IMR-90 (cell line): ENCODE data around the gene UBE2S. TPM values are rescaled to one million over a fixed set of nuclear protein-coding genes. Genes with fewer than 3 reads are reported as not detected.

Experiments
- ATAC-seq: fragments of 200-7000 bp; cut with Tn5 transposase; 2 replicates; pipeline ENCODE4 v1.9.1; 2020; ENCODE audit warnings: low read depth, mild to moderate bottlenecking, moderate library complexity
- BruUV-seq: library from RNA; stranded (reverse); fragments of 400-500 nt; replicated peaks from 2 replicates; lab custom pipeline; 2021; lab: Mats Ljungman, UMichigan
- CTCF ChIA-PET: fragments of 300-600 bp; formaldehyde crosslinking; extraction: SDS; loops from one replicate; lab custom pipeline; 2021; ENCODE audit warnings: antibody characterized with exemption; lab: Yijun Ruan, JAX
- POLR2A ChIA-PET: fragments of 300-600 bp; sonication (Branson Sonifier 250); formaldehyde crosslinking; loops from one replicate; lab custom pipeline; 2022; ENCODE audit warnings: antibody characterized with exemption; ENCODE audit not compliant: unreplicated experiment; lab: Charles Lee
- DNase-seq: peaks from one replicate; pipeline ENCODE4 v3.0.0; 2013
- H2AFZ ChIP-seq: replicated peaks from 2 replicates; pipeline ENCODE3; 2013; ENCODE audit warnings: low read length, mild to moderate bottlenecking; ENCODE audit not compliant: poor library complexity
- H2AK5ac ChIP-seq: 2 replicates; pipeline ENCODE4 v1.6.1; 2013; ENCODE audit warnings: low read depth, low read length, inconsistent platforms
- H2AK9ac ChIP-seq: replicated peaks from 2 replicates; pipeline ENCODE3; 2013; ENCODE audit warnings: mild to moderate bottlenecking, low read depth, low read length, moderate library complexity; ENCODE audit not compliant: poor library complexity
- H2BK120ac ChIP-seq: 2 replicates; pipeline ENCODE4 v1.6.1; 2013; ENCODE audit warnings: low read depth, low read length, inconsistent platforms
- H2BK15ac ChIP-seq: 3 replicates; pipeline ENCODE4 v1.6.1; 2013; ENCODE audit warnings: low read depth, low read length, inconsistent platforms
- H2BK20ac ChIP-seq: 2 replicates; pipeline ENCODE4 v1.6.1; 2013; ENCODE audit warnings: low read depth, mild to moderate bottlenecking, inconsistent platforms, low read length, moderate library complexity
- H2BK5ac ChIP-seq: 2 replicates; pipeline ENCODE4 v1.6.1; 2013; ENCODE audit warnings: mild to moderate bottlenecking, low read depth, low read length, inconsistent platforms; ENCODE audit not compliant: poor library complexity, severe bottlenecking
- H3K14ac ChIP-seq: replicated peaks from 2 replicates; pipeline ENCODE4 v1.6.1; 2013; ENCODE audit warnings: low read depth, low read length, inconsistent platforms
- H3K18ac ChIP-seq: 2 replicates; pipeline ENCODE4 v1.6.1; 2013; ENCODE audit warnings: low read depth, low read length, control low read depth
- H3K23ac ChIP-seq: 2 replicates; pipeline ENCODE4 v1.6.1; 2013; ENCODE audit warnings: low read depth, low read length, inconsistent platforms
- H3K27ac ChIP-seq: 2 replicates; pipeline ENCODE4 v1.5.1; 2013; ENCODE audit warnings: mild to moderate bottlenecking, control low read depth, low read length; ENCODE audit not compliant: insufficient read depth
- H3K27me3 ChIP-seq: 2 replicates; pipeline ENCODE4 v1.6.1; 2013; ENCODE audit warnings: low read length; ENCODE audit not compliant: control insufficient read depth, insufficient read depth
- H3K36me3 ChIP-seq: 2 replicates; pipeline ENCODE4 v1.6.1; 2013; ENCODE audit warnings: low read length, mixed read lengths; ENCODE audit not compliant: control insufficient read depth, insufficient read depth
- H3K4ac ChIP-seq: 2 replicates; pipeline ENCODE4 v1.6.1; 2013; ENCODE audit warnings: low read depth, low read length, inconsistent platforms
- H3K4me1 ChIP-seq: 2 replicates; pipeline ENCODE4 v1.6.1; 2013; ENCODE audit warnings: low read length, mixed read lengths; ENCODE audit not compliant: control insufficient read depth, insufficient read depth
- H3K4me2 ChIP-seq: 2 replicates; pipeline ENCODE4 v1.6.1; 2013; ENCODE audit warnings: low read depth, mild to moderate bottlenecking, control low read depth, low read length, moderate library complexity
- H3K4me3 ChIP-seq: 2 replicates; pipeline ENCODE4 v1.5.1; 2013; ENCODE audit warnings: low read depth, mild to moderate bottlenecking, control low read depth, low read length, moderate library complexity; ENCODE audit not compliant: insufficient read depth
- H3K56ac ChIP-seq: 2 replicates; pipeline ENCODE4 v1.6.1; 2013; ENCODE audit warnings: low read length, inconsistent platforms; ENCODE audit not compliant: insufficient read depth; ENCODE audit errors: extremely low read depth
- H3K79me1 ChIP-seq, 2 experiments: 2 replicates each; pipeline ENCODE4 v1.6.1; 2013; ENCODE audit warnings: low read length in 2 of 2, inconsistent platforms in 1 of 2, low read depth in 1 of 2
- H3K9ac ChIP-seq: 2 replicates; pipeline ENCODE4 v1.6.1; 2013; ENCODE audit warnings: low read depth, low read length, control low read depth
- H3K9me1 ChIP-seq: 2 replicates; pipeline ENCODE4 v1.6.1; 2013; ENCODE audit warnings: low read length, inconsistent platforms; ENCODE audit not compliant: insufficient read depth
- H3K9me3 ChIP-seq: 2 replicates; pipeline ENCODE4 v1.6.1; 2013; ENCODE audit warnings: low read length; ENCODE audit not compliant: control insufficient read depth, insufficient read depth
- H4K20me1 ChIP-seq: 2 replicates; pipeline ENCODE4 v1.6.1; 2013; ENCODE audit warnings: low read length, inconsistent platforms; ENCODE audit not compliant: insufficient read depth
- H4K5ac ChIP-seq: 2 replicates; pipeline ENCODE4 v1.6.1; 2013; ENCODE audit warnings: mild to moderate bottlenecking, low read depth, low read length, control low read depth
- H4K8ac ChIP-seq, 2 experiments: 2 replicates each; pipeline ENCODE4 v1.6.1; 2013; ENCODE audit warnings: low read depth in 2 of 2, low read length in 2 of 2, control low read depth in 1 of 2, inconsistent platforms in 1 of 2
- H4K91ac ChIP-seq: 2 replicates; pipeline ENCODE4 v1.6.1; 2013; ENCODE audit warnings: low read depth, low read length, inconsistent platforms; ENCODE audit not compliant: insufficient read depth
- BHLHE40 ChIP-seq: fragments of 150-350 bp; IDR thresholded peaks from 2 replicates; pipeline ENCODE4 v1.6.1; 2016; ENCODE audit warnings: mild to moderate bottlenecking, low read depth, low read length
- CEBPB ChIP-seq: IDR thresholded peaks from 2 replicates; pipeline ENCODE4 v1.6.1; 2012; ENCODE audit warnings: low read depth, low read length, improper control_type of control experiment
- CTCF ChIP-seq: conservative IDR thresholded peaks from 2 replicates; pipeline ENCODE4 v1.5.1; 2012; ENCODE audit warnings: mild to moderate bottlenecking, low read depth, low read length, improper control_type of control experiment
- ELK1 ChIP-seq: fragments of 150-350 bp; IDR thresholded peaks from 2 replicates; pipeline ENCODE4 v1.6.1; 2016; ENCODE audit warnings: low read depth, mild to moderate bottlenecking, low read length, moderate library complexity, borderline replicate concordance
- FOS ChIP-seq: fragments of 150-350 bp; IDR thresholded peaks from 2 replicates; pipeline ENCODE4 v1.6.1; 2016; ENCODE audit warnings: low read depth, low read length
- MAFK ChIP-seq: IDR thresholded peaks from 2 replicates; pipeline ENCODE4 v1.6.1; 2012; ENCODE audit warnings: low read depth, low read length, improper control_type of control experiment
- MXI1 ChIP-seq: IDR thresholded peaks from 2 replicates; pipeline ENCODE4 v1.6.1; 2012; ENCODE audit warnings: low read depth, mild to moderate bottlenecking, low read length, moderate library complexity, borderline replicate concordance
- NFE2L2 ChIP-seq: fragments of 150-350 bp; IDR thresholded peaks from 2 replicates; pipeline ENCODE4 v1.6.1; 2016; ENCODE audit warnings: low read depth, mild to moderate bottlenecking, low read length
- POLR2A ChIP-seq: IDR thresholded peaks from 2 replicates; pipeline ENCODE4 v1.6.1; 2012; ENCODE audit warnings: mild to moderate bottlenecking, low read depth, low read length
- RAD21 ChIP-seq: IDR thresholded peaks from 2 replicates; pipeline ENCODE4 v1.6.1; 2012; ENCODE audit warnings: low read length, improper control_type of control experiment
- RCOR1 ChIP-seq: IDR thresholded peaks from 2 replicates; pipeline ENCODE4 v1.6.1; 2012; ENCODE audit warnings: mild to moderate bottlenecking, low read length, improper control_type of control experiment; ENCODE audit not compliant: insufficient replicate concordance
- RFX5 ChIP-seq: IDR thresholded peaks from 2 replicates; pipeline ENCODE4 v1.8.0; 2012; ENCODE audit warnings: low read depth, mild to moderate bottlenecking, low read length, moderate library complexity
- SMC3 ChIP-seq: fragments of 150-350 bp; IDR thresholded peaks from 2 replicates; pipeline ENCODE4 v1.6.1; 2016; ENCODE audit warnings: low read depth, mild to moderate bottlenecking, antibody characterized with exemption, low read length, moderate library complexity
- USF2 ChIP-seq: fragments of 150-350 bp; IDR thresholded peaks from 2 replicates; pipeline ENCODE4 v1.6.1; 2017; ENCODE audit warnings: mild to moderate bottlenecking, antibody characterized with exemption, low read length, low read depth
- WGBS, 2 experiments: methylation state at CpG; one replicate each; pipeline versions ENCODE4 v1.1.5 to v1.1.7; 2013; ENCODE audit warnings: missing lambda C conversion rate in 2 of 2; ENCODE audit not compliant: insufficient read length in 1 of 2; ENCODE audit errors: extremely low coverage in 2 of 2; 5-methylcytosine and 5-hydroxymethylcytosine counted together
- dilution Hi-C: fragments of 300-500 bp; cut with HindIII; formaldehyde crosslinking; loops from one replicate; pipeline ENCODE4 v1.14.3; 2018; ENCODE audit warnings: low sequenced_read_pairs; ENCODE audit not compliant: unreplicated experiment
- in situ Hi-C: fragments of 300-500 bp; cut with MboI; formaldehyde crosslinking; loops from 3 replicates; pipeline ENCODE4 v1.14.3; 2019; ENCODE audit warnings: low sequenced_read_pairs, inconsistent platforms, mixed read lengths
- intact Hi-C: fragments of 100-400 bp; cut with micrococcal nuclease; formaldehyde crosslinking; loops from 2 replicates; pipeline ENCODE4 v1.10.0; 2022
- polyA plus RNA-seq, 3 experiments: library from polyadenylated mRNA; depleted of rRNA; stranded (reverse); fragments of >200 nt; gene quantifications; 2 replicates each; pipeline ENCODE4 v1.2.3, GENCODE V29; 2012; ENCODE audit warnings: low replicate concordance in 1 of 3
- total RNA-seq: library from RNA; depleted of rRNA; stranded (reverse); fragments of >200 nt; gene quantifications from 2 replicates; pipeline ENCODE4 v1.2.3, GENCODE V29; 2012

The UBE2S gene
- total and polyA plus RNA-seq, 2 of the 4 experiments (the other 2 are of a cell fraction), result 69.5 to 104 TPM

- DNase-seq (no peak), ATAC-seq (no peak)
- Histone ChIP-seq H3K4ac (no peak overlapping the region), H3K4me2 (no peak overlapping the region), H4K91ac (no peak overlapping the region), H2BK120ac (no peak overlapping the region), H3K18ac (no peak overlapping the region), H2AK9ac (no peak overlapping the region), H3K9me1 (peaks cover 3% of the 10 kb centered on the region; the same call in 1 of the 2 replicates), H3K4me1 (peaks cover under 1% of the 10 kb centered on the region; the same call in 1 of the 2 replicates), H4K20me1 (peaks cover 16% of the 10 kb centered on the region), H2BK20ac (no peak overlapping the region), H3K27me3 (peaks cover 21% of the 10 kb centered on the region), H2BK5ac (no peak overlapping the region), H3K9ac (no peak overlapping the region), H3K36me3 (no peaks in the 10 kb centered on the region), H2BK15ac (no peak overlapping the region), H4K8ac (no peak overlapping the region), H4K5ac (no peak overlapping the region), H3K4me3 (no peak overlapping the region), H2AK5ac (0 out of 2 replicates have a peak overlapping the region, but pooled peaks have one; percentile 8), H3K9me3 (no peaks in the 10 kb centered on the region), H2AFZ (no peak overlapping the region), H3K56ac (no peak overlapping the region), H3K14ac (no peak overlapping the region), H3K79me1 (no peaks in the 10 kb centered on the region), H3K27ac (no peak overlapping the region), H3K23ac (no peak overlapping the region)
- intact Hi-C loops (no loop called here), in situ Hi-C loops (no loop called here), dilution Hi-C loops (no loop called here)
- no TSS peak for BruUV-seq
- ChIA-PET POLR2A (no interaction called here), CTCF (interaction anchor here (0.7 kb wide), 1 partner anchor 32 kb away, joined by 3 read pairs; no protein-coding TSS in a partner anchor)
- WGBS, 2 experiments, result 74% methylated on average over 17 of the region's 32 CpGs; no CpG with 5 or more reads in 1 of the 2 experiments
- no peak for TF ChIP-seq SMC3
- TF ChIP-seq RAD21, result no peak
- TF ChIP-seq MXI1, result no peak
- no peak for TF ChIP-seq USF2
- no peak for TF ChIP-seq NFE2L2
- TF ChIP-seq POLR2A, result no peak
- no peak for TF ChIP-seq CEBPB
- TF ChIP-seq MAFK, result no peak
- TF ChIP-seq RFX5, result no peak
- no peak for TF ChIP-seq RCOR1
- no peak for TF ChIP-seq FOS
- TF ChIP-seq BHLHE40, result no peak
- TF ChIP-seq ELK1, result no peak
- TF ChIP-seq CTCF, result no peak
Observed at GRCh38 chr19:55358943-55359908, 48.4 kb downstream of the UBE2S start.
